Activated CD8-positive, alpha-beta memory T cell treated with anti-CD3 and anti-CD28 coated beads for 48 hours (primary cell): ENCODE measurements around the gene U2SURP.
"Not testable (repeated sequence)": the region's sequence is repeated elsewhere in the genome, so short reads cannot be mapped to it uniquely, and the experiment has no call there.

Experiments used
- DNase-seq, 3 experiments: peaks; one replicate each; pipeline ENCODE4 v3.0.0-alpha.2; 2020; ENCODE audit warnings: low read depth in 2 of 3, low spot score in 2 of 3

The U2SURP gene

GRCh38 chr3:143068059-143068458, 66.7 kb downstream of the U2SURP start:
- no peak for DNase-seq

GRCh38 chr3:143070977-143071551, 69.7 kb downstream of the U2SURP start:
- DNase-seq: no peak

- no peak for DNase-seq
These were observed 70.4 kb downstream of the U2SURP start for GRCh38 chr3:143071776-143072175.

GRCh38 chr3:143072298-143073020, 71.1 kb downstream of the U2SURP start:
- not testable (repeated sequence) for DNase-seq

- DNase-seq: not testable (repeated sequence)
These were observed 72.2 kb downstream of the U2SURP start for GRCh38 chr3:143073541-143073940.

GRCh38 chr3:143073983-143074382, 72.6 kb downstream of the U2SURP start:
- not testable (repeated sequence) for DNase-seq

- no peak for DNase-seq
These were observed 77.5 kb downstream of the U2SURP start for GRCh38 chr3:143078883-143079282.

DNA sequence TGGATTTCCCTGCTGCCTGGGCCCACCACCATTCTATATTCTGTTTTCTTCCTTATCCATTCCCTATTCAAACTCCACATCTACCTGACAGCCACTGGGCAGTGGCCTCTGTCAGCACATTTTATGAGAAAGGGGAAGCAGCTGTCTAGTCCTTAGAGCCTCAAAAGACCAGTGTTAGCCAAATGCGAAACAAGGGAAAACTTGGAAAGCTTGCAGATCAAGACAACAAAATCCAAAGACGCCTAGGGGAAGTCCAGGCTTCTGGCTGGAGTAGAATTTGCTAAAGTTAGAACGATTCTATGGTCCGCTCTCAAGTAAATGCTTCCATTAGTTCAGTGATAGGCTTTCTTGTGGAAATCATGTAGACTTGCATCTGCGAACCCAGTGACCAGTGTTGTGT, 78.8 kb downstream of the U2SURP start:
- DNase-seq: no peak

DNA sequence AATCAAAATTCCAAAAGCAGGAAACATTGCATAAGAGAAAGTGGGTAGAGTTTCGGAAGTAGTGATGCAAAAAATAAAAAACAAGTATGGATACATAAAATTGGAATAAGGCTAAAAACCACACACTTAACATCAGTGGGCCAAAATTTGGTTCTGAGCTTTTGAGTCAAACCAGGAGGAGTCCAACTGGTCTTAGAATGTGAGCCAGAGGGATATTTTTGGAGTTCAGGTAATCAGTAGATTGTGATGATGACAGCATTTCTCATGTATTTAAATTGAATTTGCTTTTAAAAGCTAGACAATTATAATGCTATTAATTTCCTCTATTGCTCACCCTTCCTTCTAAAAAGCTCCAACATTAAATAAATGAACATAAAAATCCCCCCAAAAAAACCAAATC, 80.0 kb downstream of the U2SURP start:
- DNase-seq: no peak

DNA sequence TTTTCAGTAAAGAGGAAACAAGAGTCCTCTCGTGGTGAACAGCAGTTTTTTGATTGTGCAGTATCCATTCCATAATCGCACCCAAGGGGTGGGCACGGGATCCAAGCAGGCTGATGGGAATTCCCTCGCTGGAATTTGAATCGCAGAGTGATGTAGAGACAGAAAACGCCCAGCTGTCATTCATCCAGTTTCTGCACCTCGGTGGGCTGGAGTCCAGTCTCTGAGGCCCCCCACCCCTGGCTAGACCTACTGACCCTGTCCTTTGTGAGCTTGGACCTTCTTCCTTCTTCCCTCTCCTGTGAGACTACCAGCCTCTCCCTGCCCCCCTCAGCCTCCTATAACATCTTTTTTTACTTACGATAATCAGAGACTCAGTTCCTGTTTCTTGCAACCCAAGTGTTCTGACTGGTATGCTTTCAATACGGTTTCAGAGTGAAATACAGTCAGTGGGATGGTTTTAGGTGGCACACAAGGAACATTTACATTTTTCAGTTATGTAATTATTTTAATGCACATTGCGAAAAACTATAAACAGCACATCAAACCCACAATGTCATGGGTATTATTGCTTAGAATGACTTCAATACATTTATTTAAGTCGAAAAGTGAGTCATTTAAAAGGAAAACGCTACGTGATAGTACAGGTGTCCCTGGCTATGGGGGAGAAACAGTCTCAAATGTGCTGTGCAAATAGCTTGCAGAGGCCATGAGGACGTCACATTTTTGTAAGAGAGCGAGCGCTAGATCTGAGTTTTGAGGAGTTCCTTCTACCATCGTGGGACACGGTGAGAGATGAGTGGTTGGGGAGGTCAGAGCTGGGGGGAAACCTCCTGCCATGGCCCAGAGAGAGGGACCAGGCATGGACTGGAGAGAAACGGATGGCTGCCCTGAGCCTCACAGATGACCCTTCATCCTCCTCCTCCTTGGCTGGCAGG, 80.7 kb downstream of the U2SURP start:
- no peak for DNase-seq

DNA sequence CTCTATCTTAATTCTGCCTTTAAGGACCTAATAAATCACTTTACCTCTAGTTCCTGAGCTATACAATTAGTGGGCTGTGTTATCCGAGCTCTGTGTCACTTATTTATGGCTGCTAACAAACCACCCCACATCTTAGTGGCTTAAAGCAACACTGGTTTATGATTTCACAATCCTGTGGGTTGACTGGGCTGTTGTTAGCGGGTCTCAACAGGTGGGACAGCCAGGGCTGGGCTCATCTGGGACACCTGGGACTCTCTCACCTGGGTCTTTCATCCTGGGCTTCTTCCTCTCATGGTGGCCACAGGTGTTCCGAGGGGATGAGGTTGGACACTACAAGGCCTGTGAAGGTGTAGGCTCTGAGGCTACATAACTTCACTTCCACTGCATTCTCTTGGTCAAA, 82.4 kb downstream of the U2SURP start:
- no peak for DNase-seq

DNA sequence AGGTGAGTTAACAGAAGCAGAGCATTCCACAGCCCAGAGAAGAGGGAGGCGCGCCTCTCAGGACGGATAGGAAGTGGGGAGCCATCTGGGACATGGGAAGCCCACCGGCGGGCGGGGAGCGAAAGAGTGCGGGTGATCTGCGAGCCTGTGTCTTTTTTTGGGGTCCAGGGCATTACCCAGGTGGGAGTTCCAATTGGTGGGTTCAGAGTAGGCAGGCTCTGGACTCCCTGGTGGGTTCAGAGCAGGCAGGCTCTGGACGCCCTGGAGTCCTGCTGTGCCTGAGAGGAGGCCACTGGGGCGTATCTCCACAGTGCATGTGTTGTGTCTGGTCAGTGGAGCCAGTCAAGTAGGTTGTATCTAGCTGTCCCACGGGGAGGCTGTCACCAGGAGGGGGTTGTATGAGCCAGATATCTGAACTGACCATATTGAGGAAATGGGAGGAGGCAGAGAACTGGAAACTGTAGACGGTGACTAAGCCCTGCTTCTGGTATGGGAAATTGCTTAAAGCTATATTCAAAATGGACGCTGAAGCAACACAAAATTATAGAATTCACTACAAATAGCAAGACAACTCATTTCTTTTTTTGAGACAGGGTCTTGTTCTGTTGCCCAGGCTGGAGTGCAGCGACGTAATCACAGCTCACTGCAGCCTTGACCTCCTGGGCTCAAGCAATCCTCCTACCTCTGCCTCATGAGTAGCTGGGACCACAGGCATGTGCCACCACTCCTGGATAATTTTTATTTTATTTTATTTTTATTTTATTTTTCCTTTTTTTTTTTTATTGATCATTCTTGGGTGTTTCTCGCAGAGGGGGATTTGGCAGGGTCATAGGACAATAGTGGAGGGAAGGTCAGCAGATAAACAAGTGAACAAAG, 83.7 kb downstream of the U2SURP start:
- no peak for DNase-seq

DNA sequence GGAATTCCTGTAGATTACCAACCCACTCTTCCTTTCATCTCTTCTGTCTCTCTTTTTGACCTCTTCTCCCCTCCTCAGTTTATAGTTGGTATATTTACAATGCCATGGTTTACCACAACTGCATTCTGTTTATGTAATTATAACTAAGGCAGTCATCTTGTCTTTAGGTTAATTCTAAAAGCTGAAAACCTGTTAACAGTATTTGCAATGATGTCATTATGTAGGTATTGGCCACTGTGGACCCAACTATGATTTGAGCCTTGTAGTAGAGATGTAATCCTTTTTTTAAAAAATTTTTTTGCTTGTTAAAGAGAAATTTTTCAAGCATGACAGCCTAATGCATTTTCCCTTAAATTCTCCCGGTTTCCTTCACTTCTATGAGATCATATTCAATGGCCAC, 87.5 kb downstream of the U2SURP start:
- no peak for DNase-seq

- no peak for DNase-seq
These were observed 88.6 kb downstream of the U2SURP start for GRCh38 chr3:143089965-143090364.

DNA sequence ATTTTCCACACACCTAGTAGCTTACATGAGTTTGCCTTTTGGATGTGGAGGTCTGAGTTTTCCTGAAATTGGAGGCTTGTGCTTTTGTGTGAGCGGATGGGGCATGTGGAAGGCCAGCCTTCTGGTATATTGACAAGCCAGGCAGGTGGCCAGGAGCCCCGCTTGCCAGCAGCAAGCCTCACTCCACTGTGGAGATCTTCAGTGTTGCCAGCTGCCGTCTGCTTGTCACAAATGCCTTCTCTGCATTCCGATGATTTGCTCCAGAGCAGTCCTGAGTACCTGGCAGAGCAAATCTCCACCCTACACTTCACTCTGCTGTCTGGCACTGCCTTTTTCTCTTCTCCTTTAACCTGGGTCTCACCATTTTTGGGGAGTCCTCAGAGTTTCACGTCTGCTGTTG, 89.1 kb downstream of the U2SURP start:
- DNase-seq: no peak

GRCh38 chr3:143090976-143091837, 89.8 kb downstream of the U2SURP start:
- no peak for DNase-seq

DNA sequence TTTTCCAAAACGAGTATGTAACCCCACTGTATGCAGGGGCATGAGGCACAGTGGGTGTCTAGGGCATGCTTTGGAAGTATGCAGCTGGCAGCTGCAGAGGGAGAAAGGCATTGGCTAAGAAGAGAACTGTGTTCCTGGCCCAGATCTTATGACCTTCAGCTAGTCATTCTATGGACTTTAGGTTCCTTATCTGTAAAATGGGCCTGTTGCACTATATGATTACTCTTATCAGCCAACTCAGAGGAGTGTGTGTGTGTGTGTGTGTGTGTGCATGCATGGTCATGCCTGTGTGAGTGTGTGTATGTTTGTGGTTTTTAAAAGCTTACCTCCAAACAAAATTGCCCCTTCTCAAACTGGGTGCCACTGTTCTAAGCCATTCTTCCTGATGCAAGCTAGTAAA, 90.8 kb downstream of the U2SURP start:
- DNase-seq: no peak

DNA sequence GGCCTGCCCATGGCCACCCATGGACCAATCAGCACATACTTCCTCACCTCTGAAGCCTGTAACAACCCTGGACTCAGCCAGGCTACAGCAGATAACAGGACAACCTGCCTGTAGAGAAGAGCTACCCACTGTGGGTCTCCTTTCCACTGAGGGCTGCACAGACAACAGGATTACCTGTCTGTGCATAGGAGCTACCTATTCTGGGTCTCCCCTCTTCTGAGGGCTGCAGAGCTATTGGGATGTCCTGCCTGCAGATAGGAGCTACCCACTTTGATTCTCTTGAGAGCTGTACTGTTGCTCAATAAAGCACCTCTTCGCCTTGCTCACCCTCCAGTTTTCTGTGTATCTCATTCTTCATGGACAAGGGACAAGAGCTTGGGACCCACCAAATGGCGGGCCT, 94.4 kb downstream of the U2SURP start:
- DNase-seq: no peak

GRCh38 chr3:143098032-143098764, 96.8 kb downstream of the U2SURP start:
- no peak for DNase-seq
